ENCODE measurements around the gene TRAPPC4. TPM values are rescaled to one million over a fixed set of nuclear protein-coding genes. Genes with fewer than 3 reads are reported as not detected.

The TRAPPC4 gene
- total and polyA plus RNA-seq, 2 of the 8 experiments (the other 6 are each of a cell fraction or from before 2014, with no cell fraction given) = 94.3 to 223 TPM

DNA sequence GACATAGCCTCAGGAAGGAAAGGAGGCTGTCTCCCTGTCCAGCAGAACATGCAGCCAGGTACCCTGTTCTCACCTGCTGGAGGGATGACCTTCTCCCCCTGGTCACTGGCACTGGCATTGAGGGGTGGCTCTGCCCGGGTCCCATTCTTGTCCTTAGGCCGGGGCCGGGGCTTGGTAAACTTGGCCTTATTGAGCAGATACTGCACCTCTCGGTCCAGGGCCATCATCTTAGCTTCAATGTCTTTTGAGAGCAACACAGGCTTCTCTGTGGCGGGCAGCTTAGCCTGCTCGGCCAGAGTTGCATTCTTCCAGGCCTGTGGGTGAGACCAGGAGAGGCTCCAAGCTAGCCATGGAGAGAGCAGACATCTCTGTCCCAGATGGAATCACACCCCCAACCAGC, 27.9 kb downstream of the TRAPPC4 start:
- no peaks in the 10 kb centered on the region for H3K27me3 ChIP-seq (replicated peaks in 1 of 4; ENCODE audit: control insufficient read depth in 3 of 4, extremely low read depth in 1 of 4, insufficient read depth in 3 of 4, low read length in 3 of 4)
- H3K79me1 ChIP-seq (ENCODE audit: low read depth, low read length) = 0 out of 2 replicates have a peak, but pooled peaks cover 1% of the 10 kb centered on the region
- no peak overlapping the region for H3K4me2 ChIP-seq (ENCODE audit: insufficient read depth in 1 of 2, low read depth in 2 of 2, low read length in 2 of 2)
- H3K56ac ChIP-seq (replicated peaks; ENCODE audit: insufficient read length, low read depth, low read length) = no peak overlapping the region
- H4K5ac ChIP-seq (ENCODE audit: insufficient read length, low read depth, low read length) = no peak overlapping the region
- no peak overlapping the region for H2AFZ ChIP-seq (ENCODE audit: low read length)
- no peak overlapping the region for H4K8ac ChIP-seq (ENCODE audit: extremely low read depth, insufficient read depth, low read length)
- POLR2A ChIA-PET (ENCODE audit: partially characterized antibody) = interaction anchor here (1.0 to 5.7 kb wide), 8 partner anchors 8 to 243 kb away, joined by 3 to 45 read pairs (median 4); partner anchors contain the start of genes HYOU1 and VPS11
- no peak overlapping the region for H3K27ac ChIP-seq (ENCODE audit: low read depth, low read length)
- H2AK5ac ChIP-seq (ENCODE audit: low read depth, low read length) = no peak overlapping the region
- CTCF ChIA-PET (ENCODE audit: partially characterized antibody) = interaction anchor here (1.1 to 2.3 kb wide), 7 partner anchors 10 to 276 kb away, joined by 3 to 8 read pairs (median 5); partner anchors contain the start of genes RPS25 and TRAPPC4
- H3K79me2 ChIP-seq (ENCODE audit: control insufficient read depth in 1 of 2, insufficient read depth in 2 of 2, low read length in 2 of 2) = no peaks in the 10 kb centered on the region
- H3K23me2 ChIP-seq (ENCODE audit: low read depth, low read length) = no peaks in the 10 kb centered on the region
- H4K91ac ChIP-seq (replicated peaks; ENCODE audit: insufficient read length, low read length) = no peak overlapping the region
- peaks cover 0 to 15% of the 10 kb centered on the region in 2 experiments for H4K20me1 ChIP-seq (replicated peaks in 1 of 2; ENCODE audit: control insufficient read depth in 1 of 2, insufficient read depth in 2 of 2, low read length in 2 of 2)
- H2BK15ac ChIP-seq (ENCODE audit: low read length) = no peak overlapping the region
- no peak overlapping the region for H3K4ac ChIP-seq (replicated peaks; ENCODE audit: insufficient read length, low read depth, low read length)
- H2BK12ac ChIP-seq (ENCODE audit: low read depth, low read length) = no peak overlapping the region
- H3K9ac ChIP-seq (replicated peaks in 1 of 4; ENCODE audit: extremely low read depth in 1 of 4, low read depth in 3 of 4, low read length in 3 of 4) = no peak overlapping the region
- H2BK5ac ChIP-seq (ENCODE audit: low read depth, low read length) = no peak overlapping the region
- WGBS, 2 experiments (ENCODE audit: extremely low coverage in 1 of 2, insufficient coverage in 1 of 2, insufficient read length in 1 of 2, insufficient replicate concordance in 2 of 2, low coverage in 1 of 2, low lambda C conversion rate in 2 of 2, missing lambda C conversion rate in 1 of 2) = 90% methylated on average over 6 of the region's 6 CpGs; no CpG with 5 or more reads in 1 of the 2 experiments
- H3K23ac ChIP-seq (ENCODE audit: insufficient read length) = no peak overlapping the region
- peaks cover 0 to 3% (median 0%) of the 10 kb centered on the region in 4 experiments; a peak in 1 of 7 replicates for H3K4me1 ChIP-seq (replicated peaks in 1 of 4; ENCODE audit: control insufficient read depth in 3 of 4, insufficient read depth in 4 of 4, low read length in 3 of 4)
- no peak overlapping the region for H3K14ac ChIP-seq (ENCODE audit: insufficient read length)
- no peak overlapping the region for H2BK20ac ChIP-seq (ENCODE audit: low read length)
- no peak overlapping the region for H2BK120ac ChIP-seq (replicated peaks; ENCODE audit: low read depth, low read length)
- FAIRE-seq (no peak), DNase-seq (ENCODE audit: low read depth in 1 of 2, low spot score in 2 of 2) (no peak)
- no peaks in the 10 kb centered on the region for H3K9me3 ChIP-seq (ENCODE audit: insufficient read depth in 2 of 2, low read depth in 1 of 2, low read length in 1 of 2)
- TF ChIP-seq PHF8 (conservative IDR thresholded peaks at IDR 0.05; ENCODE audit: low read depth, low read length) (no peak), ASH2L (IDR thresholded peaks at IDR 0.05; ENCODE audit: low read length) (no peak), KDM4A (IDR thresholded peaks at IDR 0.05; ENCODE audit: low read depth, low read length, severe bottlenecking) (no peak), NANOG (IDR thresholded peaks at IDR 0.05; ENCODE audit: insufficient read depth, low read depth, low read length, poor library complexity, severe bottlenecking) (no peak), CHD2 (IDR thresholded peaks at IDR 0.05; ENCODE audit: low read length) (no peak), RAD21 (IDR thresholded peaks at IDR 0.05 in 1 of 2, conservative IDR thresholded peaks at IDR 0.05 in 1 of 2; ENCODE audit: low read depth in 2 of 2, low read length in 2 of 2) (no peak)
- TF ChIP-seq, protein P1, sequence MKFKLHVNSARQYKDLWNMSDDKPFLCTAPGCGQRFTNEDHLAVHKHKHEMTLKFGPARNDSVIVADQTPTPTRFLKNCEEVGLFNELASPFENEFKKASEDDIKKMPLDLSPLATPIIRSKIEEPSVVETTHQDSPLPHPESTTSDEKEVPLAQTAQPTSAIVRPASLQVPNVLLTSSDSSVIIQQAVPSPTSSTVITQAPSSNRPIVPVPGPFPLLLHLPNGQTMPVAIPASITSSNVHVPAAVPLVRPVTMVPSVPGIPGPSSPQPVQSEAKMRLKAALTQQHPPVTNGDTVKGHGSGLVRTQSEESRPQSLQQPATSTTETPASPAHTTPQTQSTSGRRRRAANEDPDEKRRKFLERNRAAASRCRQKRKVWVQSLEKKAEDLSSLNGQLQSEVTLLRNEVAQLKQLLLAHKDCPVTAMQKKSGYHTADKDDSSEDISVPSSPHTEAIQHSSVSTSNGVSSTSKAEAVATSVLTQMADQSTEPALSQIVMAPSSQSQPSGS (IDR thresholded peaks at IDR 0.05; ENCODE audit: low read length) = no peak
- TF ChIP-seq, protein P2, sequence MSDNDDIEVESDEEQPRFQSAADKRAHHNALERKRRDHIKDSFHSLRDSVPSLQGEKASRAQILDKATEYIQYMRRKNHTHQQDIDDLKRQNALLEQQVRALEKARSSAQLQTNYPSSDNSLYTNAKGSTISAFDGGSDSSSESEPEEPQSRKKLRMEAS (IDR thresholded peaks at IDR 0.05) = no peak
- H3K18ac ChIP-seq (ENCODE audit: extremely low read depth, low read length) = no peak overlapping the region
- peaks cover 35 to 59% (median 54%) of the 10 kb centered on the region in 4 experiments; a peak in 7 of 8 replicates for H3K36me3 ChIP-seq (ENCODE audit: control insufficient read depth in 2 of 4, insufficient read depth in 4 of 4, low read length in 3 of 4)
- no peak overlapping the region for H3K4me3 ChIP-seq (ENCODE audit: extremely low read depth in 1 of 4, insufficient read depth in 2 of 4, low read depth in 3 of 4, low read length in 4 of 4)
